GM21360 (cell line): Measurements from ENCODE around the gene EPC1.
"Not testable (repeated sequence)": the region's sequence is repeated elsewhere in the genome, so short reads cannot be mapped to it uniquely, and the experiment has no call there.

Experiments
- ATAC-seq: cut with Tn5 transposase; IDR thresholded peaks from one replicate; pipeline ENCODE4 v1.9.1; 2021; ENCODE audit warnings: mild to moderate bottlenecking, moderate library complexity; ENCODE audit not compliant: unreplicated experiment

The EPC1 gene

DNA sequence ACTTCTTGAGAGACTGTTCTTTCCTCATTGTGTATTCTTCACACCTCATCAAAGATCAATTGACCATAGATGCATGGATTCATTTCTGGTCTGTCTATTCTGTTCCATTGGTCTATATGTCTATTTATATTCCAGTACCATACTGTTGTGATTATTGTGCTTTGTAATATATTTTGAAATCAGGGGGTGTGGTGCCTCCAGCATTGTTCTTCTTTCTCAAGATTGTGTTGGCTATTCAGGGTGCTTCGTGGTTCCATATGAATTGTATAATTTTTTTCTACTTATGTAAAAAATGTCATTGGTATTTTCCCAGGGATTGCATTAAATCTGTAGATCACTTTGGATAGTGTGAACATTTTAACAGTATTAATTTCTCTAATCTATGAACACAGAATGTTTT is 106.5 kb downstream of the EPC1 start:
- no peak for ATAC-seq

DNA sequence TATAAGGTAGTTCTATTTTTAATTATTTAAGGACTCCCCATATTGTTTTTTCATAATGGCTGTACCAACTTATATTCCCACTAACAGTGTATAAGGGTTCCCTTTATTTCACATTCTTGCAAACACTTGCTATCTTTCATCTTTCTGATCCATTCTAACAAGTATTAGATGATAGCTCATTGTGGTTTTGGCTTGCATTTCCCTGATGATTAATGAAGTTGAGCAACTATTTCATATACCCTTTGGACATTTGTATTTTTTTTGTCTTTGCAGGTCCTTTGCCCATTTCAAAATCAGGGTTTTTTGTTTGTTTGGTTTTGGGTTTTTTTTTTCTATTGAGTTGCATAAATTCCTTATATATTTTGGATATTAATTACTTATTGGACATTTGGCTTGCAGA is 107.2 kb downstream of the EPC1 start:
- ATAC-seq = no peak

DNA sequence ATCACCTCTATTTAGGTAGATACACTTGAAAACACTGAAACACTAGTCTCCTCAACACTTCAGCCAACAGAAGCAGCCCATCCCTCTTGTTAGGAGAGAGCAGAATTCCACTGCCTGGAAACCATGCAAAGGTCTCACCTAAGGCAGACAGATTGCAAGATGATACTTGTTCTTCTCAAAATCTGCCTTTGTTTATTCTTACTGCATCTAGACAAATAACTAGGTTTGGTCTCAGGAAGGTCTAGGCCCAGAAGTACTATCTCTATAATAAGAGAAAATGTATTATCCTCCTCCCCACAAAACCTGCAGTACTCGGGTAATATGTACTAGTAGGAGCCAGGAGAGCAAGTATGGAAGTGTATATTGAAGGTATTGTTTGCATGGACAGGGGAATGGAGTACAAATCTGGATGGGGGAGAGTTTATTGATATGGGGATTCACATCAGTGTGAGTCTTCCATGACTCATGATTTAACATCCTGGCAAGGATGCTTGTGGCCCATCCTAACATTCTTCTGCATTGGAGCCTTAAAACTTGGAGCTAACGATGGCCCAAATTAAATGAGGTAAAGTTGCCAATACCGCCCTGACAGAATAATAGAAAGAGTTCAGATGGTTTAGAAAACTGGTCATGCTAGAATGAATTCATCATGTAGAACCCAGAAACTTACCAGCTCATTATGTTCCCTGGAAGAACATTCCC is 109.2 kb downstream of the EPC1 start:
- no peak for ATAC-seq

DNA sequence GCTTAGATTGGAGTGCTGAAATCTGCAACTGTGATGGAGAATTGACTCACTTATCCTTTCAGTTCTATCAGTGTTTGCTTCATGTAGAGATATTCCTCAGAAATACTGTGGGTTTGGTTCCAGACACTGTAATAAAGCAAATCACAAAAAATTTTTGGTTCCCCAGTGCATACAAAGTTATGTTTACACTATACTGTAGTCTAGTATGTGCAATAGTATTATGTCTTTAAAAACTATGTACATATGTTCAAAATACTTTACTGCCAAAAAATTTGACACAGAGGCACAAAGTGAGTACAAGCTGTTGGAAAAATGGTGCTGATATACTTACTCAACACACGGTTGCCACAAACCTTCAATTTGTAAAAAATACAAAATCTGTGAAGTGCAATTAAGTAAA is 112.5 kb downstream of the EPC1 start:
- ATAC-seq = no peak

DNA sequence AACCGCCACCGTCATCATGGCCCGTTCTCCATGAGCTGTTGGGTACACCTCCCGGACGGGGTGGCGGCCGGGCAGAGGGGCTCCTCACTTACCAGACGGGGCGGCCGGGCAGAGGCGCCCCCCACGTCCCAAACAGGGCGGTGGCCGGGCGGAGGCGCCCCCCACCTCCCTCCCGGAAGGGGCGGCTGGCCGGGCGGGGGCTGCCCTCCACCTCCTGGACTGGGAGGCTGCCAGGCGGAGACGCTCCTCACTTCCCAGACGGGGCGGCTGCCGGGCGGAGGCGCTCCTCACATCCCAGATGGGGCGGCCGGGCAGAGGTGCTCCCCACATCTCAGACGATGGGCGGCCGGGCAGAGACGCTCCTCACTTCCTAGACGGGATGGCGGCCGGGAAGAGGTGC is 113.6 kb downstream of the EPC1 start:
- ATAC-seq = not testable (repeated sequence)

DNA sequence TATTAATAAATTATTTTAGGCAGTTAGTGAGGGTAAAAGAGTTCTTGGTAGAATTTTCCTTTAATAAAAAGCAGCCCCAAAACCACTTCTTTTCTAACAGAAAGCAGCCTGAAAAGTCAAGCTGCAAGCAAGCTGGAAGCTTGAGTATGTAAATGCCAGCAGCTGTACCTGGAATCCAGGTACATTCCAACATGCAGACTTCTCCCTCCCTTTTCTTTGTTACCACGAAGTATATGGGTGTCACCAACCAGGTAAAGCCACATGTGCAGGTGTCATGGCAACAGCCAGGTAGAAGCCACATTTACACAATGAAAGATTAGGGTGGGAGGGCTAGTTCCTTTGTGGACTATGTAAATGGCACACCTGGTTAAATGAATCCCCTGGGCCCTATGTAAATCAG is 114.6 kb downstream of the EPC1 start:
- no peak for ATAC-seq

DNA sequence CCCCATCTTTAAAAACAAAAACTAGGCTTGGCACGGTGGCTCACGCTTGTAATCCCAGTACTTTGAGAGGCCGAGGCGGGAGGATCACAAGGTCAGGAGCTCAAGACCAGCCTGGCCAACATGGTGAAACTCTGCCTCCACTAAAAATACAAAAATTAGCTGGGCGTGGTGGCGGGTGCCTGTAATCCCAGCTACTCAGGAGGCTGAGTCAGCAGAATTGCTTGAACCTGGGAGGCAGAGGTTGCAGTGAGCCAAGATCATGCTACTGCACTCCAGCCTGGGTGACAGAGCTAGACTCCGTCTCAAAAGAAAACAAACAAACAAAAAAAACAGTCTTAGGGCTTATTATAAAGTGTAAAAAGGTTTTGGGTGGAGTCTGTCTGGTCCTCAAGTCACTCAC is 117.2 kb downstream of the EPC1 start:
- not testable (repeated sequence) for ATAC-seq

DNA sequence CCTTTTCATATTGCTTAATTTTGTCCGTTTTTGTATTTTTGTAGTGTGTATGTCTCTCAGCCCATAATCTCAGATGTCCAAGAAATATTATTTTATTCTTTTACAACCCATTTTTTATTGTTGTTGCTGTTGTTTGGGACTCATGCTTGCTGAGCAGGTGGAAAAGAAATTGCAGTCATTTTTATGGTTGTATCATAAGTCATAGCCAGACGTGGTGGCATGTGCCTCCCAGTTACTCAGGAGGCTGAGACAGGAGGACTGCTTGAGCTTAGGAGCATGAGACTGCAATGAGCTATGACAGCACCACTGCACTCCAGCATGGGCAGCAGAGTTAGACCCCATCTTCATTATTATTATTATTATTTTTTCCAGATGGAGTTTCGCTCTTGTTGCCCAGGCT is 117.8 kb downstream of the EPC1 start:
- no peak for ATAC-seq

DNA sequence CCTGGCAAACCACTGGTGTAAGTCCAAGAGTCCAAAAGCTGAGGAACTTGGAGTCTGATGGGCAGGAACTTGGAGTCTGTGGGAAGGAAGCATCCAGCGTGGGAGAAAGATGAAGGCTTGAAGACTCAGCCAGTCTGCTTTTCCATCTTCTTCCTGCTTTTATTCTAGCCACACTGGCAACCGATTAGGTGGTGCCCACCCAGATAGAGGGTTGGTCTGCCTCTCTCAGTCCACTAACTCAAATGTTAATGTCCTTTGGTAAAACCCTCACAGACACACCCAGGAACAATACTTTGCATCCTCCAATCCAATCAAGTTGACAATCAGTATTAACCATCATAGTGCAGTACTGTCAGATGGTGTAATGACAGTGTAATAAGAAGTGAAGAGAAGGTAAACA is 119.2 kb downstream of the EPC1 start:
- ATAC-seq = no peak

DNA sequence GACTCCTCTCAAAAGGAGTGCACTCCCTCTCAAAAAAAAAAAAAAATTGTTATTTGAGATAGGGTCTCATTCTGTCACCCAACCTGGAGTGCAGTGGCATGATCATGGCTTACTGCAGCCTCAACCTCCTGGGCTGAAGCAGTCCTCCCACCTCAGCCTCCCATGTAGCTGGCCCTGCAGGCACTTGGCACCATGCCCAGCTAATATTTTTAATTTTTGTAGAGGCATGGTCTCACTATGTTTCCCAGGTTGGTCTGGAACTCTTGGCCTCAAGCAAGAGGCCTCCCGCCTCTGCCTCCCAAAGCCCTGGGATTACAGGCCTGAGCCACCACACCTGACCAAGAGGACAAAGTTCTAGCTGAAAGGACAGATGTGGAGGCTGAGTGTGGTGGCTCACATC is 120.3 kb downstream of the EPC1 start:
- ATAC-seq = no peak

DNA sequence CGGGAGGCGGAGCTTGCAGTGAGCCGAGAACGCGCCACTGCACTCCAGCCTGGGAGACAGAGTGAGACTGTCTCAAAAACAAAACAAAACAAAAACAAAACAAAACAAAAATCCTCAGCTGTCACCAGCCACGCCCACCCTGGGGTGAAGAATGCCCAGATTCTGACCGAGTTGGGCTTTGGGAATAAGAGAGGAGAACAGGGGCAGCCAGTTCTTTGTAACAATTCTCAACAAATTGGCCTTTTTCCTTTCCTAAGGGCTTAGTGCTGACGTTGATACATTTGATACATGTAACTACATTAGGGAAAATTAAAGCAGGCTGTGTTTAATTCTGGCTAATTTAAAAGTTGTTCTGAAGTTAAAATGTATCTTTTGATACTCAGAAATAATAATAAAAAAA is 121.0 kb downstream of the EPC1 start:
- no peak for ATAC-seq

DNA sequence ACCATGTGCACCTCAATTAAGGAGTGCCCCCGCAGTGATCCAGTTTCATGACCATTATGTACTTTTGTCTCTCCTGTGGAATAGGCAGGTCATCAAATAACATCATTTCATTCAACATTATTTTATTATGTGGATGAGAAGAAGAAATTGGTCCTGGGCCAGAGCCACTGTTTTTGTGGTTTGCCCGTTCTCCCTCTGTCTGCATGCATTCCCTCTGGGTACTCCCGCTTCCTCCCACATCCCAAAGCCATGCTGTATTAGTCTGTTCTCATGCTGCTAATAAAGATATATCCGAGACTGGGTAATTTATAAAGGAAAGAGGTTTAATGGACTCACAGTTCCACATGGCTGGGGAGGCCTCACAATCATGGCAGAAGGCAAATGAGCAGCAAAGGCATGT is 124.6 kb downstream of the EPC1 start:
- ATAC-seq = not testable (repeated sequence)

DNA sequence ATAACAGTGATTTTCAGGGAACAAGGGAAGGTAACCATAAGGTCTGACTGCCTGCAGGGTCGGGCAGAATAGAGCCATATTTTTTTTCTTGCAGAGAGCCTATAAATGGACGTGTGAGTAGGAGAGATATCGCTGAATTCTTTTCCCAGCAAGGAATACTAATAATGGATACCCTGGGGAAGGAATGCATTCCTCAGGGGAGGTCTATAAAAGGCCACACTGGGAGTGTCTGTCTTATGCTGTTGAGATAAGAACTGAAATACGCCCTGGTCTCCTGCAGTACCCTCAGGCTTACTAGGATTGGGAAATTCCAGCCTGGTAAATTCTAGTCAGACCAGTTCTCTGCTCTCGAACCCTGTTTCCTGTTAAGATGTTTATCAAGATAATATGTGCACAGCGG is 127.8 kb downstream of the EPC1 start:
- ATAC-seq = not testable (repeated sequence)

DNA sequence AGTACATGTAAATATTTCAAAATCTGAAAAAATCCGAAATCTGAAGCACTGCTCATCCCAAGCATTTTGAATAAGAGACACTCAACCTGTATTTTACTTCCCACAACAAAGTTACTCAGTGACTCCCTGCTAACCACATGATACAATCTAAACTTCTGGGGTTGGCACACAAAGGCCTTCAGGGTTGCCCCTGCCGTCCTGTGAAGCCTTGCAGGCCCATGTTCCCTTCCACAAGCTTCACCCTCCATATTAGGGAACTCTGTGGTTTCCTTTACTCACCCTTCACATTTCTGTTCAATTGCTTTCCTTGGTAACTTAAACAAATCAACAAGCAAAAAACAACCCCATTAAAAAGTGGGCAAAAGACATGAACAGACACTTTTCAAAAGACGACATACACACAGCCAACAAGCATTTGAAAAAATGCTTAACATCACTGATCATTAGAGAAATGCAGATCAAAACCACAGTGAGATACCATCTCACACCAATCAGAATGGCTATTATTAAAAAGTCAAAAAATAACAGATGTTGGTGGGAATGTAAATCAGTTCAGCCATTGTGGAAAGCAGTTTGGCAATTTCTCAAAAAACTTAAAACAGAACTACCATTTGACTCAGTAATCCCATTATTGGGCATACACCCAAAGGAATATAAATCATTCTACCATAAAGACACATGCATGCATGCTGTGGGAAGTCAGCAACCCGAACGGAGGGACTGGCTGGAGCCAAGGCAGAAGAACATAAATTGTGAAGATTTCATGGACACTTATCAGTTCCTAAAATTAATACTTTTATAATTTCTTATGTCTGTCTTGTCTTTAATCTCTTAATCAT is 128.5 kb downstream of the EPC1 start:
- not testable (repeated sequence) for ATAC-seq
